Stimulated activated CD8-positive, alpha-beta memory T cell treated with anti-CD3 and anti-CD28 coated beads, Interleukin-15, amount 100 ng/mL, for 4 hours (primary cell): Measurements from ENCODE around the gene NCR1.
"Not testable (repeated sequence)": the region's sequence is repeated elsewhere in the genome, so short reads cannot be mapped to it uniquely, and the experiment has no call there.

Experiments used
- DNase-seq, 2 donors: peaks; one replicate each; pipeline ENCODE4 v3.0.0-alpha.2; 2020; ENCODE audit warnings: low read depth in 2 of 2

NCR1 gene

GRCh38 chr19:54905803-54906511, at the start of gene NCR1:
NCR1 (plus strand) TSS chr19:54906148; CDS start chr19:54906188, 40 bp downstream.
- DNase-seq, result peak; percentile 23

- DNase-seq, result not testable (repeated sequence)
Observed at GRCh38 chr19:54858476-54858875, 47.5 kb upstream of the NCR1 start.

- DNase-seq, result not testable (repeated sequence)
Observed at GRCh38 chr19:54859421-54859820, 46.5 kb upstream of the NCR1 start.

DNA sequence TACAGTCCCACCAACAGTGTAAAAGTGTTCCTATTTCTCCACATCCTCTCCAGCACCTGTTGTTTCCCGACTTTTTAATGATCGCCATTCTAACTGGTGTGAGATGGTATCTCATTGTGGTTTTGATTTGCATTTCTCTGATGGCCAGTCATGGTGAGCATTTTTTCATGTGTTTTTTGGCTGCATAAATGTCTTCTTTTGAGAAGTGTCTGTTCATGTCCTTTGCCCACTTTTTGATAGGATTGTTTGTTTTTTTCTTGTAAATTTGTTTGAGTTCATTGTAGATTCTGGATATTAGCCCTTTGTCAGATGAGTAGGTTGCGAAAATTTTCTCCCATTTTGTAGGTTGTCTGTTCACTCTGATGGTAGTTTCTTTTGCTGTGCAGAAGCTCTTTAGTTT, 42.5 kb upstream of the NCR1 start:
- not testable (repeated sequence) for DNase-seq

- no peak for DNase-seq
Observed at GRCh38 chr19:54871696-54872095, 34.3 kb upstream of the NCR1 start.

DNA sequence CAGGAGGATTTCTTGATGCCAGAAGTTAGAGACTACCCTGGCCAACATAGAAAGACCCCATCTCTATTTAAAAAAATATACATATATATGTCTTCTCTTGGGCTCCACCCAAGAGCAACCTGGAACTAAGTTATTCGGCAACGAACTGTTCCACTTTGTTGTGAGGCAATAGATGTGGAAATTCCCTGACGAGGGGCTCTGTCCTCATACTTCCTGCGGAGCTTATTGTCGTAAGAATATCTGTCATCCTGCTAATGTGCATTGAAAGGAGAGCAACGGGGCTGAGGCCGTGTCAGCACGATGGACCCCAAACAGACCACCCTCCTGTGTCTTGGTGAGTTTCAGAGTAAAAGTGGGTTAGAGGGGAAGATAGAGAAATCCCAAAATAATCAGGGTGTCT, 32.0 kb upstream of the NCR1 start, which contains the start of gene FCAR:
Gene FCAR (plus strand): TSS at position 246 of the 400 bp plus-strand sequence. CDS start 55 bp downstream, at position 301.
- DNase-seq, result no peak

DNA sequence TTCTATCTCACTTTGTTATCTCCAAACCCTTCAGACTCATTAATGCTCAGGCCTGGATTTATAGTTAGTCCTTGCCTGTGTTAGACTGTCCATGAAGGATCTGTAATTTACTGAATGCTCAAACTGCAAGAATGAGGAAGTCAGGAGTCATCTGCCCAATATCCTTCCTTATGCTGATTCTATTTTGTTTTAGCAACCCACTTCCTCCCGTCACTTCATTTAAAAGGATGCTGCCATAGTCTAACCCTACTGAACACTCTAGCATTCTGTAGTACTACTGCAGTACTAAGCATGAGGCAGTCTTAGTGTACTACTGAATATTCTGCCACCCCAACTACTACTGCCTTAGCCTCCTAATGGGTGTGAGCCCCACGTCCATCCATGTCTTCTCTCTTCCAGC, 30.4 kb upstream of the NCR1 start:
- DNase-seq, result no peak

DNA sequence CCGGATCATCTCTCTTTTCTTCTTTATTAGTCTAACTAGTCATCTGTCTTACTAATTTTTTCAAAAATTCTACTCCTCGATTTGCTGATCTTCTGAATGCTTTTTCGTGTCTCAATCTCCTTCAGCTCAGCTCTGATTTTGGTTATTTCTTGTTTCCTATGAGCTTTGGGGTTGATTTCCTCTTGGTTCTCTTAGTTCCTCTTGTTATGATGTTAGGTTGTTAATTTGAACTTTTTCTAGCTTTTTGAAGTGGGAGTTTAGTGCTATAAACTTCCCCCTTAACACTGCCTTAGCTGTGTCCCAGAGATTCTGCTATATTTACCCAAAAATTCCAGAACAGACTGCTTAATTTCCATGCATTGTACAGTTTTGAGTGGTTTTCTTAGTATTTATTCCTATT, 28.5 kb upstream of the NCR1 start:
- DNase-seq, result no peak

DNA sequence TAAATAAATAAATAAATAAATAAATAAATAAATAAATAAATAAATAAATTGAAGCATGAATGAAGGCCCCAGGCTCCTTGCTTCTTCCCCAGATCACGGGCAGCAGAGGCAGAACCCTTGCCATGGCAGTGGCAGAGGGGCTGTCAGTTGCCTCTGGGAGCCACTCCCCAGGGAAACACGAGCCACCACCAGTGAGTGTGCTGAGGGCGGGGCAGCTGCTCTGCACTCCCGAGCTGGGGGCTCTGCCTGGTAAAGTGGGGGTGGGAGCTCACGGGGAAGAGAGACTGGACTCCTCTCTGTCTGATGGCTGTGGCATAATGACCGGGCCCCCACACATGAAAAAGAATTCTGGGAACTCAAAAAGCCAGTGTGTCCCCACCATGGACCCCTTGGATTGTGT, 24.1 kb upstream of the NCR1 start:
- DNase-seq, result no peak

DNA sequence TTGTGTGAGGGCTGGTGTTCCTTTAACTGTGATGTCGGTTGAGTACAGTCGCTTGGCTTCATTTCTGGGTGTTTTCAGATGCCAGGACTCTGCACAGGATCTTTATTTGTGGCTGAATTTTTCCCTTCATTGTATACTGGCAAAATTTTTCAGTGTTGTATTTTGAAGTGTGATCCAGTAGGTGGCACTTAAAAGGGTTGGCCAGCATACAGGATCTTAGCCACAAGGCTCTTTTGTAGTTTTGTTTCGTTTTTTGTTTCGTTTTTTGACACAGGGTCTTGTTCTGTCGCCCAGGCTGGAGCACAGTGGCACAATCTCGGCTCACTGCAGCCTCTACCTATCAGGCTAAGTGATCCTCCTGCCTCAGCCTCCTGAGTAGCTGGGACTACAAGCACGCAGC, 23.2 kb upstream of the NCR1 start:
- no peak for DNase-seq

DNA sequence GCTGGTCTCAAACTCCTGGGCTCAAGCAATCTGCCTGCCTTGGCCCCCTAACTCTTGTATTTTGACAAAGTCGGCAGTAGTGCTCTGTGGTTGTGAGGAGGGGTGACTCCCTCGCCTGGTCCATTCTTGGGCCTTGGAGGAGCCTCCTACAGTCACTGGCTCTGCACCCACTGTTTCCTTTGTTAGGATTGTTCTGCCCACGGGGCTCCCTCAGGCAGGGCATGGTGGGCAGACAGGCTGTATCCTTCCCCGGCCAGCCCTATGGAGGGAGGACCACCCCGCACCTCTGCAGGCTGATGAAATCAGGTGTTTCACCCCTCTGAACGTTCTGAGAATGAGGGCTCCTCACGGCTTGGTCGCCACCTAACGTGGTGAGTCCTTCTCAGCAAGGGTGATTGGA, 22.7 kb upstream of the NCR1 start:
- DNase-seq, result no peak

GRCh38 chr19:54888239-54888638, 17.7 kb upstream of the NCR1 start:
- DNase-seq, result no peak

GRCh38 chr19:54889566-54889965, 16.4 kb upstream of the NCR1 start:
- no peak for DNase-seq

DNA sequence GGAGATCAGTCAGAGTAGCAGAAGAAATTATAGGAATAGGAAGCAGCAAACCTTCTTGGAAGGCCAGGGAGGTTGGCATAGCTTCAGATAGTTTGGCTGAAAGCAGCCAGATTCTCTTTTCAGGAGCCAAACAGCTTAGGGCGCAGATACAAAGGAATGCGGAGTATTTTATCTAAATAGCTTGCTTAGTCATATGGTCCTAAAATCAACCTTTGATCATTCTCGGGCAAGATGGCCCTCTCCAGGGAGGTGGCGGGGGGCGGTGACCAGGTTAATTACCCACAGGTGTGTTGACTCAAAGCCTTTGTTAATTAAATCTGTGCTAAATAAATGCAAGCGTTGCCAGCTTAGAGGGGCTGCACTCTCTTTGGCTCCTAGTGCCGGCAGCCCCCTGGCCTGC, 12.5 kb upstream of the NCR1 start:
- DNase-seq, result no peak

GRCh38 chr19:54894106-54894505, 11.8 kb upstream of the NCR1 start:
- DNase-seq, result not testable (repeated sequence)

- DNase-seq, result no peak
Observed at GRCh38 chr19:54896036-54896435, 9.9 kb upstream of the NCR1 start.

DNA sequence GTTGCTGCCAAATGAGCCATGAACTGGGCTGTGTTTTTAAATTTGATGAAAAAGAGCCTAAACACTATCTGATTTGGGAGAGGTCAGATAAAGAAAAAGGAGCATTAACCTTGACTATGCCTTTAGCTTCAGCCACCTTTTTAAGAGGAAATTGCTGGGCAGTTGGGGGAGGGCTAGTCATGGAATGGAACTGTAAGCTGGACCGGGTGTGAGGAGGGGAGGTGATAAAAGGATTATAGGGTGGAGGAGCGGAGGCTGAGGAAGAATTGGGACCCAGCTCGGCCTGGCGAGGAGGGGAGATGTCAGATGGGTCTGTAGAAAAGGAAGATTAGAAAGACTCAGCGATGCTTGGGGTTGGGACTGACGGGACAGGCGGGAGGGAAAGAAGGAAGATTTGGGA, 7.3 kb upstream of the NCR1 start:
- DNase-seq, result not testable (repeated sequence)

DNA sequence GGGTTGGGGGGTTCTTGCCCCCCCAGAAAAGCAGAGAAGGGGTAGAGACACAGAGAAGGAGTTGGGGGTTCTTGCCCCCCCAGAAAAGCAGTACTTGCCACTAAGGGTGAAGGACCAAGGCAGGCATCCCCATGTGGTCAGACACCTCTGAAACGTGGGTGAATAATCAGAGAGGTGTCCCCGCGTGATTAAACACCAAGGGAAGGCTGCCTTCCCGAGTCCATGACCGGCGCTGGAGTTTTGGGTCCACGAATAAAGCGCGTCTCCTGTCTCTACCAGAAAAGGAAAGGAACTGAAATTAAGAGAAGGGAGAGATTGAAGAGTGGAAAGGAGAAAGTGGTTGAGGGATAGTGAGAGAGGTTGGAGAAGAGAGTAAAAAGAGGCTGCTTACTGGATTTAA, 6.3 kb upstream of the NCR1 start:
- DNase-seq, result not testable (repeated sequence)

GRCh38 chr19:54901153-54901552, 4.8 kb upstream of the NCR1 start:
- not testable (repeated sequence) for DNase-seq

DNA sequence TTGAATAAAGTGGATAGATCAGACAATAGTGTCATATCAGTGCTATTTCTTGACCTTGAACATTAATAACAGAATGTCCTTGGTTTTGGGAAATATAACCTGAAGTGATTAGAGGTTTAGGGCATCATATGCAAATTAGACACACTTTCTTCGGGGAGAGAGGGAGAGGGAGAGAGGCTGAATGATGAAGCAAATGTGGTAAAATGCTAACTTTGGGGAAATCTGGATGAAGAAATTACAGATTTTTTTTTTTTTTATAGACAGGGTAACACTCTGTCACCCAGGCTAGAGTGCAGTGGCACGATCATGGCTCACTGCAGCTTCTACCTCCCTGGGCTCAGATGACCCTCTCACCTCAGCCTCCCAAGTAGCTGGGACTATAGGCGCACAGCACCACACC, 3.9 kb upstream of the NCR1 start:
- no peak for DNase-seq

DNA sequence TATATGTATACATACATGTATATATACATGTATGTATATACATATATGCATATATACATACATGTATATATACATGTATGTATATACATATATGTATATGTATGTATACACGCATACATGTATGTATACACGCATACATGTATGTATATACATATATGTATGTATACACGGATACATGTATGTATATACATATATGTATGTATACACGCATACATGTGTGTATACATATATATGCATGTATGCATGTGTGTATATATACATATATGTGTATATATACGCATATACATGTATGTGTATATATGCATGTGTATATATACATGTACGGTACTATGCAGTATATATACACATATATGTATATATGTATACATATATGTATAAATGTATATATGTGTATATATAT, 2.6 kb upstream of the NCR1 start:
- no peak for DNase-seq

- DNase-seq, result not testable (repeated sequence)
Observed at GRCh38 chr19:54904261-54904660, 1.7 kb upstream of the NCR1 start.

DNA sequence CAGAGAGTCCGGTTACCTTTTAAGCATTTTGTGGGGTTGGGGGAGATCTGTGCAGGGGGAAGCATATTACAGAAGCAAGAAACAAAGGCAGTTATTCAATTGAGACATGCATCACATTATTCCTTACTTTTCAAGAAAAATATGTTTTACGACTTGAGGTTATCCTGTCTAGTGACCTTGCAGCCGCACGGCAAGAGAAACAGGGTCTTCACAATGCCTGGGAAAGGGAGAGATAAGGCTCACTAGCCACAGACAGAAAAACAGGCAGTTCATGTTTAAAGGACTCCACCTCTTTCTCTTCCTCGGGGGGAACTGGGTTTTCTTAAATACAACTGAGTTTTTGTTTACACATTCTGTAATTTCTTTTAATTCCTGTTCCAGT, 536 bp upstream of the NCR1 start:
- no peak for DNase-seq

DNA sequence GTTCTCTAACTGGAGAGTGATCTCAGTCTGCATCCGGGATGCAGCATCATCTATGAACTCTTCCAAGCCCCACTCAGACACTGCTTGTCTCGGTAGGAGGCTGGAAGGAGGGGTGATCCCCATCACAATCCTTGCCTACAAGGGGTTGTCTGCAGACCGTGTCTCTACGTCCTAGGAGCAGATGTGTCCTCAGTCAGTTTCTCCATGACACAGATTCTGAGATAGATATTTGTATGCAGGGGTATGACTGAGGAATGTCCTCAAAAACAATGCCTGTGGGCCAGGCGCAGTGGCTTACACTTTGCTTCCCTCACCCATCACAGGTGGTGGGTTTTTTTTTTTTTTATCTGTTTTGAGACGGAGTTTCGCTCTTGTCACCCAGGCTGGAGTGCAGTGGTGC, 871 bp downstream of the NCR1 start:
- no peak for DNase-seq
